Esophagus (tissue), 2 donors: Measurements from ENCODE around the gene DRC7. TPM values are rescaled to one million over a fixed set of nuclear protein-coding genes. Genes with fewer than 3 reads are reported as not detected.
"Not testable (repeated sequence)": the region's sequence is repeated elsewhere in the genome, so short reads cannot be mapped to it uniquely, and the experiment has no call there.

Experiments used
- H3K27ac ChIP-seq, 2 donors: one replicate each; pipeline ENCODE4 v1.5.1; 2013; ENCODE audit warnings: low read depth in 2 of 2, mild to moderate bottlenecking in 2 of 2, inconsistent platforms in 1 of 2, low read length in 1 of 2, moderate library complexity in 1 of 2
- H3K27me3 ChIP-seq, 2 donors: one replicate each; pipeline ENCODE4 v1.6.1; 2013; ENCODE audit warnings: low read length in 2 of 2, control low read depth in 1 of 2, mild to moderate bottlenecking in 1 of 2; ENCODE audit not compliant: insufficient read depth in 2 of 2, control insufficient read depth in 1 of 2
- H3K36me3 ChIP-seq, 2 donors: one replicate each; pipeline ENCODE4 v1.6.1; 2013; ENCODE audit warnings: low read length in 1 of 2; ENCODE audit not compliant: control insufficient read depth in 2 of 2, insufficient read depth in 2 of 2
- H3K4me1 ChIP-seq, 2 donors: one replicate each; pipeline ENCODE4 v1.6.1; 2013; ENCODE audit warnings: low read length in 1 of 2; ENCODE audit not compliant: control insufficient read depth in 2 of 2, insufficient read depth in 2 of 2
- H3K4me3 ChIP-seq, 2 donors: one replicate each; pipeline ENCODE4 v1.5.1; 2013; ENCODE audit warnings: low read length in 2 of 2, mild to moderate bottlenecking in 2 of 2, low read depth in 1 of 2, moderate library complexity in 1 of 2
- H3K9me3 ChIP-seq, 2 donors: one replicate each; pipeline ENCODE4 v1.6.1; 2013; ENCODE audit warnings: mild to moderate bottlenecking in 2 of 2, low read depth in 1 of 2, low read length in 1 of 2, moderate library complexity in 1 of 2; ENCODE audit not compliant: control insufficient read depth in 2 of 2, insufficient read depth in 1 of 2
- WGBS, 2 donors: extraction: QIAGEN DNeasy Blood & Tissue Kit; methylation state at CpG; one replicate each; pipeline ENCODE4 v1.1.7; 2013; 5-methylcytosine and 5-hydroxymethylcytosine counted together
- polyA plus RNA-seq, 2 donors: library from polyadenylated mRNA; stranded (reverse); fragments of 200-250 nt; gene quantifications; one replicate each; pipeline ENCODE4 v1.2.3, GENCODE V29; 2013
- donor health status: healthy with polysubstance abuse.
- donor health status: Bipolar disorder and iron deficiency.

The DRC7 gene
- polyA plus RNA-seq, 2 donors, result not detected

- H3K4me1 ChIP-seq, result no peaks in the 10 kb centered on the region
- 70 to 71% methylated on average over 17 of the region's 17 CpGs for WGBS, 2 donors
- H3K36me3 ChIP-seq, result peaks cover 0 to 16% of the 10 kb centered on the region in 2 donors
- H3K9me3 ChIP-seq, result no peaks in the 10 kb centered on the region
- no peak overlapping the region for H3K27ac ChIP-seq
- H3K4me3 ChIP-seq, result no peak overlapping the region
- H3K27me3 ChIP-seq, result no peaks in the 10 kb centered on the region
These were observed 26.9 kb upstream of the DRC7 start for GRCh38 chr16:57667526-57668262.

GRCh38 chr16:57668263-57668571 is 26.4 kb upstream of the DRC7 start, which contains the start of gene ADGRG3:
TSS of gene ADGRG3 (plus strand) at chr16:57668306. CDS start at chr16:57668348, 42 bp downstream.
- no peak within 1 kb of the TSS for H3K27ac ChIP-seq
- 73 to 88% methylated on average over 8 to 11 of the region's 11 CpGs for WGBS, 2 donors

GRCh38 chr16:57668630-57669475 is 25.8 kb upstream of the DRC7 start:
- Histone ChIP-seq H3K36me3 (peaks cover 0 to 6% of the 10 kb centered on the region in 2 donors), H3K4me3 (no peak overlapping the region), H3K27ac (no peak overlapping the region), H3K9me3 (no peaks in the 10 kb centered on the region), H3K27me3 (no peaks in the 10 kb centered on the region), H3K4me1 (no peaks in the 10 kb centered on the region)
- 86 to 88% methylated on average over 20 of the region's 20 CpGs for WGBS, 2 donors

More at GRCh38 chr16:57668263-57668571, 26.4 kb upstream of the DRC7 start, which contains the start of gene ADGRG3:
- no peaks in the 10 kb centered on the region for H3K4me1 ChIP-seq
- peaks cover 0 to 12% of the 10 kb centered on the region in 2 donors for H3K36me3 ChIP-seq
- no peaks in the 10 kb centered on the region for H3K27me3 ChIP-seq
- H3K4me3 ChIP-seq, result no peak within 1 kb of the TSS
- no peaks in the 10 kb centered on the region for H3K9me3 ChIP-seq

DNA sequence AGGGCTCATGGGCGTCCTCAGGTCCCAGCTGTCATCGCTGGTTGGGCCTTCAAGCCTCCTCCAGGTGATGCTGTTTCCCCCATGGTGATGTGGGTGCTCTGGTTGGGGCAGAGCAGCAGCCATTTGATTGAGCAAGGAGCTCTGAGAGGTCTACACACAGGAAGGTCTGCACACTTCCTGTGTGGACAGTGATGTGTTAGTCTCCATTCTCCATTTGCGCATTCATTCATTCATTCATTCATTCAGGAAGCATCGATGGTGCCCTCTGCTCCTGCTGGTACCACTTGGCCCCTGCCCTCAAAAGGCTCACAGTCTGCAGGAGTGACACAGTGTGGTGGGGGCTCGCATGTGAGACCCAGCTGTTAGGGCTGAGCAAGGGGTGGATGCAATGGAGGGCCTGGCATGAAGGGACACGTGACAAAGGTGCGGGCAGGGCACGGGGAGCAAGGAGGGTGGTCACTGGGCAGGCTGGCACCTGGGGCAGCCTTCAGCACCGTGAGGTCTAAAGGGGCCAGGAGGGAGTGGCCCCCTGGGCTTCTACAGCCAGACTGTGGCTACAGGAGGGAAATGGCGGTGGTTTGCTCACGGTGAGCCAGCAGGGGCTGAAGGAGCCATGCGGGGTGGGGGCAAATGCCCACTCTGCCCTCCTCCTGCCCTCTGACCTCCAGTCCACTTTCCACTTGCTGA is 25.0 kb upstream of the DRC7 start:
- no peaks in the 10 kb centered on the region for H3K4me1 ChIP-seq
- peaks cover 0 to 3% of the 10 kb centered on the region in 2 donors for H3K36me3 ChIP-seq
- WGBS, 2 donors, result 86 to 87% methylated on average over 12 of the region's 12 CpGs
- no peaks in the 10 kb centered on the region for H3K9me3 ChIP-seq
- H3K4me3 ChIP-seq, result no peak overlapping the region
- no peaks in the 10 kb centered on the region for H3K27me3 ChIP-seq
- H3K27ac ChIP-seq, result no peak overlapping the region

GRCh38 chr16:57670196-57670595 is 24.4 kb upstream of the DRC7 start:
- 32 to 56% methylated on average over 4 of the region's 4 CpGs for WGBS, 2 donors
- H3K4me3 ChIP-seq, result no peak overlapping the region
- H3K4me1 ChIP-seq, result no peaks in the 10 kb centered on the region
- H3K27ac ChIP-seq, result no peak overlapping the region
- H3K27me3 ChIP-seq, result no peaks in the 10 kb centered on the region
- H3K36me3 ChIP-seq, result peaks cover 0 to 2% of the 10 kb centered on the region in 2 donors
- H3K9me3 ChIP-seq, result no peaks in the 10 kb centered on the region

GRCh38 chr16:57671451-57671850 is 23.2 kb upstream of the DRC7 start:
- WGBS, 2 donors, result 71 to 76% methylated on average over 7 of the region's 7 CpGs
- not testable (repeated sequence) for H3K4me1 ChIP-seq, H3K9me3 ChIP-seq, H3K4me3 ChIP-seq, H3K27ac ChIP-seq, H3K27me3 ChIP-seq, H3K36me3 ChIP-seq

- no peak overlapping the region for H3K27ac ChIP-seq
- H3K27me3 ChIP-seq, result no peaks in the 10 kb centered on the region
- H3K9me3 ChIP-seq, result no peaks in the 10 kb centered on the region
- no peaks in the 10 kb centered on the region for H3K36me3 ChIP-seq
- no peaks in the 10 kb centered on the region for H3K4me1 ChIP-seq
- H3K4me3 ChIP-seq, result no peak overlapping the region
- 64 to 67% methylated on average over 3 of the region's 3 CpGs for WGBS, 2 donors
These were observed 22.2 kb upstream of the DRC7 start for GRCh38 chr16:57672416-57672815.

GRCh38 chr16:57672824-57673223 is 21.8 kb upstream of the DRC7 start:
- H3K4me3 ChIP-seq, result no peak overlapping the region
- H3K9me3 ChIP-seq, result no peaks in the 10 kb centered on the region
- no peak overlapping the region for H3K27ac ChIP-seq
- 87 to 91% methylated on average over 2 of the region's 2 CpGs for WGBS, 2 donors
- peaks cover 0 to under 1% of the 10 kb centered on the region in 2 donors for H3K4me1 ChIP-seq
- no peaks in the 10 kb centered on the region for H3K27me3 ChIP-seq
- H3K36me3 ChIP-seq, result no peaks in the 10 kb centered on the region

GRCh38 chr16:57675741-57676551 is 18.7 kb upstream of the DRC7 start:
- Histone ChIP-seq H3K27ac (no peak overlapping the region), H3K9me3 (no peaks in the 10 kb centered on the region)
- 57 to 58% methylated on average over 12 of the region's 12 CpGs for WGBS, 2 donors

More at GRCh38 chr16:57675741-57676551, 18.7 kb upstream of the DRC7 start:
- peaks cover 0 to 2% of the 10 kb centered on the region in 2 donors for H3K4me1 ChIP-seq
- no peaks in the 10 kb centered on the region for H3K36me3 ChIP-seq
- no peak overlapping the region for H3K4me3 ChIP-seq
- H3K27me3 ChIP-seq, result no peaks in the 10 kb centered on the region
